ENCODE data around the gene AGR2.

AGR2 gene

GRCh38 chr7:16758036-16758435 is 46.8 kb downstream of the AGR2 start:
- Histone ChIP-seq H3K27me3 (replicated peaks; ENCODE audit: control insufficient read depth, insufficient read depth, low read length) (no peaks in the 10 kb centered on the region), H3K36me3 (ENCODE audit: control insufficient read depth, insufficient read depth, low read length) (no peaks in the 10 kb centered on the region), H3K4me3 (replicated peaks; ENCODE audit: low read depth, low read length) (no peak overlapping the region)
- no peak for DNase-seq (ENCODE audit: extremely low read depth, insufficient read length)
- TF ChIP-seq CTCF (IDR thresholded peaks at IDR 0.05; ENCODE audit: insufficient read depth, low read length, poor library complexity, severe bottlenecking) = no peak

GRCh38 chr7:16755397-16755796 is 49.4 kb downstream of the AGR2 start:
- Histone ChIP-seq H3K4me3 (replicated peaks; ENCODE audit: low read depth, low read length) (no peak overlapping the region), H3K36me3 (ENCODE audit: control insufficient read depth, insufficient read depth, low read length) (no peaks in the 10 kb centered on the region), H3K27me3 (replicated peaks; ENCODE audit: control insufficient read depth, insufficient read depth, low read length) (no peaks in the 10 kb centered on the region)
- no peak for DNase-seq (ENCODE audit: extremely low read depth, insufficient read length)
- TF ChIP-seq CTCF (IDR thresholded peaks at IDR 0.05; ENCODE audit: insufficient read depth, low read length, poor library complexity, severe bottlenecking) = no peak

GRCh38 chr7:16754856-16755317 is 49.9 kb downstream of the AGR2 start:
- no peaks in the 10 kb centered on the region for H3K27me3 ChIP-seq (replicated peaks; ENCODE audit: control insufficient read depth, insufficient read depth, low read length)
- no peak overlapping the region for H3K4me3 ChIP-seq (replicated peaks; ENCODE audit: low read depth, low read length)
- H3K36me3 ChIP-seq (ENCODE audit: control insufficient read depth, insufficient read depth, low read length) = no peaks in the 10 kb centered on the region
- DNase-seq (ENCODE audit: extremely low read depth, insufficient read length) = no peak
- TF ChIP-seq CTCF (IDR thresholded peaks at IDR 0.05; ENCODE audit: insufficient read depth, low read length, poor library complexity, severe bottlenecking) = no peak

GRCh38 chr7:16753932-16754855 is 50.6 kb downstream of the AGR2 start:
- H3K27me3 ChIP-seq (replicated peaks; ENCODE audit: control insufficient read depth, insufficient read depth, low read length) = no peaks in the 10 kb centered on the region
- no peak for TF ChIP-seq CTCF (IDR thresholded peaks at IDR 0.05; ENCODE audit: insufficient read depth, low read length, poor library complexity, severe bottlenecking)
- H3K36me3 ChIP-seq (ENCODE audit: control insufficient read depth, insufficient read depth, low read length) = no peaks in the 10 kb centered on the region
- peak; percentile 17 for DNase-seq (ENCODE audit: extremely low read depth, insufficient read length)
- H3K4me3 ChIP-seq (replicated peaks; ENCODE audit: low read depth, low read length) = peak overlapping the region; percentile 22

GRCh38 chr7:16753102-16753931 is 51.5 kb downstream of the AGR2 start, which contains the start of gene TSPAN13:
Gene TSPAN13 (plus strand): TSS chr7:16753755. CDS start chr7:16753968, 213 bp downstream.
- Histone ChIP-seq H3K27me3 (replicated peaks; ENCODE audit: control insufficient read depth, insufficient read depth, low read length) (no peaks in the 10 kb centered on the region), H3K36me3 (ENCODE audit: control insufficient read depth, insufficient read depth, low read length) (no peaks in the 10 kb centered on the region), H3K4me3 (replicated peaks; ENCODE audit: low read depth, low read length) (peak within 1 kb of the TSS; percentile 33)
- DNase-seq (ENCODE audit: extremely low read depth, insufficient read length) = peak; percentile 21
- TF ChIP-seq CTCF (IDR thresholded peaks at IDR 0.05; ENCODE audit: insufficient read depth, low read length, poor library complexity, severe bottlenecking) = no peak
